GM18505 (cell line): ENCODE data around the gene COX7B.
A peak's percentile ranks its signal among the peaks of the same experiment; 100 is the strongest.
"Not testable (repeated sequence)": the region's sequence is repeated elsewhere in the genome, so short reads cannot be mapped to it uniquely, and the experiment has no call there.

Source experiments
- ATAC-seq: cut with Tn5 transposase; IDR thresholded peaks from one replicate; pipeline ENCODE4 v1.9.1; 2021; ENCODE audit not compliant: unreplicated experiment
- POLR2A ChIP-seq: IDR thresholded peaks from 4 replicates; pipeline ENCODE4 v1.6.1; 2011; ENCODE audit warnings: borderline replicate concordance; ENCODE audit not compliant: insufficient read depth, insufficient read length; ENCODE audit errors: extremely low read depth

The COX7B gene, protein sequence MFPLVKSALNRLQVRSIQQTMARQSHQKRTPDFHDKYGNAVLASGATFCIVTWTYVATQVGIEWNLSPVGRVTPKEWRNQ

DNA sequence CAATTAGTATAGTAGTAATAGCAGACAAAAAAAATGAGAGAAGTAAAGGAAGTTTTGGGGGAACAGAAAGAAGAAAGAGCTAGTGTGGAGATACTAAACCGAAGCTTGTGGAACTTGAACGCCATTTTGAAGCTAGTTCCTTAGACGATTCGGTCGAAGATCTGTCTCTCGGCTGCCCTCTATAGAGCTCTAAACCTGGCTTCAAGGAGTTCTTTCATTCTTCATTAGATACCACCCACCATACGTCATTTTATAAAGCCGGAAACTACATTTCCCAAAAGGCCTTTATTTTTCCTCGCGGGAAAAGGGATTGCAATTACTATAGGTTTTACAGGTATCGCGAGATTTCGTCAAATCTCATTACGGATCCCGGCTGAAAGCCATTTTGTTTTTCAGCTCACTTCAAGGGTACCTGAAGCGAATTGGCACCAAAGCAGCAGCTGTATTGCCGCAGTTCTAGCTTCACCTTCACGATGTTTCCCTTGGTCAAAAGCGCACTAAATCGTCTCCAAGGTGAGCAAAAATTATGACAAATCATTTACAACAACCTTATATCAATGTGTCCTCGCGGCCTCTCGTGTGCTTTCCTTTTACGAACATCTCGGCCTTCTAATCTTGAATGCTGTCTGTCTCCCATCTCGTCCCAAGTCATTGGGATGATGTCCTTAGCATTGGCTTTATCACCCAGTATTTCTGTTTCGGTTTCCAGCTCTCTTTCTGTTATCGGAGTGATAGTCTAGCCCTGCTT lies at the start of gene COX7B:
TSS of gene COX7B (plus strand) at position 388 of the 748 bp plus-strand sequence. CDS start at position 474, 86 bp downstream.
- peak; percentile 76 for TF ChIP-seq POLR2A
- peak; percentile 53 for ATAC-seq

DNA sequence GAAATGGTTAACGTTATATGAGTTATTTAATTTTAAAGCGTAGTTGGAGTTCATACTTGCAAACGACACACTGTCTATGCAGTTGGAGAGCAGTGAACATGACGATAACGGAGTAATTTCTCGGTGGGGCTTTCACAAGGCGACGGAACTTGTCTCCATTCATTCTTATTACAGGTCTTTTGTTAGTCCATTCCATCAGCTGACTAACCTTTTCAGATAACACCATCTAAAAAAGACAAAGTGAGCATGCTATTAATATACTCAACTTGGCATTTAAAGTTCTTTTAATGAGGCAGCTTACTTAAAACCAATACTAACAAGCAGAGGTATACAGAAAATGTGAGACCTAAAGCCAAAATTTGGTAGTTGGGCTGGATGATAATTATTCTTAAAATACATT lies 23.9 kb upstream of the COX7B start:
- no peak for ATAC-seq
- TF ChIP-seq POLR2A: no peak

DNA sequence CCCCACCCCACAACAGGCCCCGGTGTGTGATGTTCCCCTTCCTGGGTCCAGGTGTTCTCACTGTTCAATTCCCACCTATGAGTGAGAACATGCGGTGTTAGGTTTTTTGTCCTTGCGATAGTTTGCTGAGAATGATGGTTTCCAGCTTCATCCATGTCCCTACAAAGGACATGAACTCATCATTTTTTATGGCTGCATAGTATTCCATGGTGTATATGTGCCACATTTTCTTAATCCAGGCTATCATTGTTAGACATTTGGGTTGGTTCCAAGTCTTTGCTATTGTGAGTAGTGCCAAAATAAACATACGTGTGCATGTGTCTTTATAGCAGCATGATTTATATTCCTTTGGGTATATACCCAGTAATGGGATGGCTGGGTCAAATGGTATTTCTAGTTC lies 17.9 kb upstream of the COX7B start:
- ATAC-seq: not testable (repeated sequence)

DNA sequence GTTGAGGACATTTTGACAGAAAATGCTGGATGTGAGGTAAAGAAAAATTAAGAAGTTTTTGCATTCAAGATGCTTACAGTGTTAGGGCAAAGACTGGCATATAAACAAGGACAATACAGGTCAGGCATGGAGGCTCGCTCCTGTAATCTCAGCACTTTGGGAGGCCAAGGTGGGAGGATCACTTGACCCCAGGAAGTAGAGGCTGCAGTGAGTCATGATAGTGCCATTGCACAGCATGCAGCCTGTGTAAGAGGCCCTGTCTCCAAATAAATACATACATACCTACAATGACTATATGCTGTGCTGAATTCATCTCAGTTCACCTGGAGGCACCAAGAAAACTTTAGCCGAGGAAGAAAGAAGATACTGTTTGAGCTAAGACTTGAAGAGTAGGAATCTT lies 6.4 kb upstream of the COX7B start:
- no peak for TF ChIP-seq POLR2A
- ATAC-seq: no peak

DNA sequence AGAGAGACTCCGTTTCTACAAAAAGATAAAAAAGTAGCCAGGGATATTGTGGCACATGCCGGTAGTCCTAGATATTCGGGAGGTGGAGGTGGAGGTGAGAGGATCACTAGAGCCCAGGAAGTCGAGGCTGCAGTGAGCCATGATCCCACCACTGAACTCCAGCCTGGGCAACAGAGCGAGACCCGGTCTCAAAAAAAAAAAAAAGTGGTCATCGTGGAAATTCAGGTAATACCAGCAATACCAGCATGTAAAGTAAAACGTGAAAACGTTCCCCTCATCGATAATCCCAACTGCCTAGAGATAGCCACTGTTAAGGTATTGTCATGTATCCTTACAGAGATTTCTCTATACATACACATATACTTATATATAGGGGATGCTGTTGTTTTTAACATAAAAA lies 5.6 kb upstream of the COX7B start:
- no peak for TF ChIP-seq POLR2A
- no peak for ATAC-seq

DNA sequence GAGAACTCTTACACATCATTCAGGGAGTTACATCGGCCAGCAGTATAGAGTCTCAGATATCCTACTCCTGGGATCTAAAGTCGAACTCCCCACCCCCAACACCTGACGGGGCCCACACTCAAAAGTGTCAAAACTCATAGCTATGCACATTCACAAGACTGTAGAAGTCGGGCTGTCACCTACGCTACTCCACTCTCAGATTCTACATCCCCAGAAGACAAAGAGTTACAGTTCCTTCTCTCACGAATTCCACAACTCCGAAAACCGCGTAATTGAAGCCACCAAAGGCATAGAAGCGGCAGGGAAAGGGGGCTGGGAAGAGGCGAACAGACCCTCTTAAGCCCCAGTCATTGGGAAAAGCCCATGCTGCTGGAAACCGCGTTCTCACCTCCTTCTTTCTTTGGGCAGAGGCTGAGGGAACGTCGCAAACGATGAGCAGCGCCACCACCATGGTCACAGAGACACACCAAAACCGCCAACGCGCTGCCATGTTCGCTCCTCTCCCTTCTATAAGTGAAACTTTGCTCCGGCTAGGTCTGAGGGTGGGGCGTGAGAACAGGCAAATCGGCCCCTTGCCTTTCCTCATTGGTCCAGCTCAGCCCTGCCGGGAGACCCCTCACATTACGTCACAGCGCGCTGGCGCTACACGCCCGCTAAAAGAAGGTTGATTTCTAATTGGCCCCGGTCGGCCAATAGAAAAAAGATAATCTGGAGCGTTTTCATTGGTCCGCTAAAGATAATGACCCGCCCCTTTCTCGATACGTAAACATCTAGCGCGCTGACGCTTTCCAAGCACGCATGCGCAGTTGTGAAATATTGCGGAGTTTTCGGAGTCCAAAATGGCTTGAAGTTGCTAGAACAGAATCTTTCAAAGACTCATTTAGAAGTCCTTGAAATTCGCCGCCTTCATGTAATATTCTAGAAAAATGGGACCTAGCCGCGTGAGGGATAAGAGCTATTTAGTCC lies 4.1 kb upstream of the COX7B start, which contains the start of gene MAGT1:
TSS of gene MAGT1 (minus strand) at position 515 of the 966 bp plus-strand sequence. CDS start at position 490, 25 bp downstream.
- ATAC-seq: peak; percentile 90
- peak; percentile 85 for TF ChIP-seq POLR2A

DNA sequence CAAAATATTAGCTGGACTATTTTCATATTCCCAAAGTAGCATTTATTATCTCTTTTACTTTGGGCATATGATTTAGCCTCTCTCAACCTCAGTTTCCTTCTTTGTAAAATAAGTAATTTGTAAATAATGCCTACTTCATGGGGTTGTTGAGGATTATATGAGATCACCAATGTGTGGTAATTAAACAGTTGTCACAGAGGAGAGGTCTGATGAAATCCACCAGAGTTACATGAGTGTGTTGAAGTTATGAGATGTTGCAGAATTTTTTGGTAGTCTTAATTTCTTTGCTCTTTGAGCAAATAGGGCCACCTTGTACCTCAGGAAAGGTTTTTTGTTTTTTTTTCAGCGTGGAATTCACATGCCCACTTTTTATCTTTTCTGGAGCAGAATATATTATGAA lies 1.4 kb downstream of the COX7B start:
- no peak for ATAC-seq
- no peak for TF ChIP-seq POLR2A

DNA sequence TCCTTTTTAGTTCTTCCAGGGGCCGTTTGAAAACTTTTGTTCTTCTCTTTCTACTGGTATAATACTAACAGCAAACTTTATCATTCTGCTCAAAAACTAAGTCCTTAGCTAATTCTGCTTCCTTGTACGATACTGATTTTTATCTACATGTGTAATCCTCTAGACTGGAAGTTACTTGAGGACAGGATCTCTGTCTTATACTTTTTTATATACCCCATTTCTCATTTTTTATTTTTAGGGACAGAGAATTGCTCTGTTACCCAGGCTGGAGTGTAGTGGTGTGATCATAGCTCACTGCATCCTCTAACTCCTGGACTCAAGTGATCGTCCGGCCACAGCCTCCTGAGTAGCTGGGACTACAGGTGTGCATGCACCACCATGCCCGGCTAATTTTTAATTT lies 2.2 kb downstream of the COX7B start:
- no peak for TF ChIP-seq POLR2A
- no peak for ATAC-seq

DNA sequence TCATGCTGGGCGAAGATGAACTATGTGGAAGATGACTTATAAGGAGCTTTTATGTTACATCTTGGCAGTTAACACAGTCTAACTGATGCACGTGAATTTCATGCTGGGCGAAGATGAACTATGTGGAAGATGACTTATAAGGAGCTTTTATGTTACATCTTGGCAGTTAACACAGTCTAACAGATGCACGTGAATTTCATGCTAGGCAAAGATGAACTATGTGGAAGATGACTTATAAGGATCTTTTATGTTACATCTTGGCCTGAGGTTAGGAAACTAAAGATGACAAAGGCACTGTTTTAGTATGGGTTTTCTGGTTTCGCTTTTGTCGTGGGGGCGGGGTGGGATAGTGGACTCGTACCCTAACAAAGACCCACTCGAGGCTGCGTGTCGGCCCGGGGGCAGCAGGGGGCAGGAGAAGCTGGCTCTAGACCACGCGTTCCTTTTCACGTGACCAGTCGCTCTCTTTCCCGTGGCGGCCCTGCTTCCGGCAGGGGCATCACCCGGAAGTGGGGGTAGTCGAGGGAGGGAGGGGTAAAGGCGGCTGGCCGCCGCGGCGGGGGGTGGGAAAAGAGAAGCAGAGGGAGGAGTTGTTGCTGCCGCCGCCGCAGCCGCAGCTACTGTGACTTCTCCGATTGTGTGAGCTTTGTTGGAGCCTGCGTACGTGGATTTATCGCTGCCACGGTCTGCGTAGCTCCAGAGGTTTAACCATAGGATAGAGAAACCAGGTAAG lies 11.0 kb downstream of the COX7B start, which contains the start of gene ATP7A:
TSS of gene ATP7A (plus strand) at position 586 of the 733 bp plus-strand sequence. CDS start 60,949 bp downstream, outside the sequence.
- peak; percentile 52 for TF ChIP-seq POLR2A
- ATAC-seq: peak; percentile 95

DNA sequence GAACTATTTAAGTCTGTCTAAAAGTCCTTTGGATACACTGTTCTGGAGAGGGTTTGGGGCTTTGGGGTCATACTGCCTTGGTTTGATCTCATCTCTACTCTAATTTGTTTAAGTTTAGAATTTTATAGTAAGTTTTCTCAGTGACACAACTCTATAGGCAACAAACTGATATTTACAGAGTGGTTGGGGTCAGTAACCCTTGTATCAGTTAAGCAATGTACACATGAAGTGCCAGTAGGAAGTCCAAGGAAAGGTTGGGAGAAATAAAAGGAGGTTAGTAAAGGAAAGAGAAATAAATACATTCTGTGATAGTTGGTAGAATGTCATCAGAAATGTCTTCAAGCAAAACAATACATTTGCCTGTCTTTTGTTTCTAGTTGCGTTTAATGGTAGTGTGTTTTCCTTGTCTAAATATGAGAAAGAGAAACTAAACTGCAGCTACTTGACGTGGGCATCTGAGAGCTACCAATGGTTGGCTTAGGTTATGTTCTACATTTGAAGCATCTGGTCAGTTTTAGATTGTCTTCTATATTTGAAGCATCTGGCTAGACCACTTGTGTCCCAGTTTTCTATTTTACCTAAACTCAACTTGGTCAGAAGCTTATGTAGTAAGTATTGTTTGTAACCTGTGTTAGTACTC lies 18.1 kb downstream of the COX7B start:
- TF ChIP-seq POLR2A: no peak
- ATAC-seq: peak; percentile 48

DNA sequence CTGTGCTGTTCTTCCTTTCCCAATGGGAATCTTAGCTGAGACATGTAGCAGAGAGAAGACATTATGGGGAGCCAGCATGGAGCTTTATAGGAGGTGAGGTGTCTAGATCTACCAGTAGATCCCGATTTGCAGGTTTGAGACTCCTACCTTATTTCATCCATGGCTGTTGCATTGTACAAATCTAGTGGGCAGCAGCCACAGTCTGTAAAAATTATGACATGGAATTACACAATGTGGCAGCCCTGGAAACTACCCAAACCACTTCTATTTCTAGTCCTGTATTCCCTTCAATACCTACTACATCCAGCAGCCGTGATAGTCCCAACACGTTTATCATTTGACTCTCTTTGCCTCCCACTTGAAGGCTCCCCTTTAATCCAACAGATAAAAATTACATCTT lies 19.3 kb downstream of the COX7B start:
- no peak for TF ChIP-seq POLR2A
- ATAC-seq: no peak

DNA sequence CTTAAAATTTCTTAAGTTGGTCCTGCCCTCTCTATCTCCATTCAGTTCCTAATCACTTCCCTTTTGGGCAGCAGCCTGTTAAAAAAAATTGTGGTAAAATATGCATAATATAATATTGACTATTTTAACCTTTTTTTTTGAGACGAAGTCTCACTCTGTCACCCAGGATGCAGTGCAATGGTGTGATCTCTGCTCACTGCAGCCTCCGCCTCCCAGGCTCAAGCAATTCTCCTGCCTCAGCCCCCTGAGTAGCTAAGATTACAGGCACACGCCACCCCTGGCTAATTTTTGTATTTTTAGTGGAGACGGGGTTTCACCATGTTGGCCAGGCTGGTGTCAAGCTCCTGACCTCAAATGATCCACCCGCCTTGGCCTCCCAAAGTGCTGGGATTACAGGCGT lies 20.1 kb downstream of the COX7B start:
- ATAC-seq: not testable (repeated sequence)
